HCEC 1CT (cell line): Measurements from ENCODE around the gene IGF2BP3.

Source experiments
- DNase-seq: peaks from one replicate; pipeline ENCODE4 v3.0.0-alpha.2; 2017

IGF2BP3 gene

DNA sequence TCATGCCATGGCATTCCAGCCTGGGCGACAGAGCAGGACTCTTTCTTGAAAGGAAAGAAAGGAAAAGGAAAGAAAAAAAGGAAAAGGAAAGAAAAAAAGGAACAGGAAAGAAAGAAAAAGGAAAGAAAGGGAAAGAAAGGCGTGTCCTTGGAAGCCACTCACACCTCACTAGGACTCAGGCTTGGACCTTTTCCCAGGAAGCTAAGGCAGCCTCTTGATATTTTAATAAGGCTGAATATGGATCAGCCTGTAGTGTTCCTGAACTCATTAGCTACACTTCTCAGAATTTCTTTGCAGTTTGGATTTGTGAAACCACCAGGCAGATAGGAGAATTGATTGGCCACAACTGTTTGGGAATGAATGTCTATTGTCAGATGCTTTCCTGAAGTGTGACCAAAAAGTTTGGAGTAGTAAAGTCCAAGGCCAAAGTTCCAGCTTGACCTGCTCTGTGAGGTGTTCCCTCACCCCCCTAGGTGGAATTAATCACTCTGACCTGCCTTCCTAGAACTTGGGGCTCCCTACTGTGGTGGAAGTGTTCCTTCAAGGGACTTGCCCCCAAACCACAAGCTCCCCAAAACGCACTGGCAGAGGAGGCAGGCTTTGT is 178.2 kb downstream of the IGF2BP3 start:
- DNase-seq = no peak

DNA sequence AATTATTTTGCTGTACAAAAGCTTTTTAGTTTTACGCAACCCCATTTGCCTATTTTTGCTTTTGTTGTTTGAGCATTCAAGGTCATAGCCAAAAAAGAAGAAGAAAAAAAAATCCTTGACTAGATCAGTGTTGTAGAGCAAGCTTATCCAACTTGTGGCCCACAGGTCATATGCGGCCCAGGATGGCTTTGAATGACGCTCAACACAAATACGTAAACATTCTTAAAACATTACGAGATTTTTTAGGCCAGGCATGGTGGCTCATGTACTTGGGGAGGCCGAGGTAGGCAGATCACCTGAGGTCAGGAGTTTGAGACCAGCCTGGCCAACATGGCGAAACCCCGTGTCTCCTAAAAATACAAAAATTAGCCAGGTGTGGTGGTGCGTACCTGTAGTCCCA is 179.3 kb downstream of the IGF2BP3 start:
- DNase-seq = no peak

DNA sequence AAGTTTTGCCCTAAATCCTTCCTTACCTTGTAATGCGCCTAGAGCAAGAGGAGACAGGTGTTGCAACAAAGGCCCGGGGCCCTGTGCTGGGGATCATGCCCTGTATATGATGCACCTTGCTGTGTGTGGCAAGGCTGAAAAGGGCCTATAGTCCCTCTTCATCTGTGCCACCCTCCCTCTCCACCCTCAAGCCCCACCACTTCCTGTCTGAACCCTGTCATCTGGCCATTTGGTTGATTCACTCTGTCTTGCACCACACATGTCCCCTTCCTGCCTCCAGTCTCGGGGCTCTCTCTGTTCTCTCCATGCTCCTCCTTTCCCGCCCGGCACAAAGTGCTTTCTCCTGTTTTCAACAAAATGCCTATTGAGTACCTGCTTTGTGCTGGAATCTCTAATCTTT is 182.7 kb downstream of the IGF2BP3 start:
- no peak for DNase-seq

DNA sequence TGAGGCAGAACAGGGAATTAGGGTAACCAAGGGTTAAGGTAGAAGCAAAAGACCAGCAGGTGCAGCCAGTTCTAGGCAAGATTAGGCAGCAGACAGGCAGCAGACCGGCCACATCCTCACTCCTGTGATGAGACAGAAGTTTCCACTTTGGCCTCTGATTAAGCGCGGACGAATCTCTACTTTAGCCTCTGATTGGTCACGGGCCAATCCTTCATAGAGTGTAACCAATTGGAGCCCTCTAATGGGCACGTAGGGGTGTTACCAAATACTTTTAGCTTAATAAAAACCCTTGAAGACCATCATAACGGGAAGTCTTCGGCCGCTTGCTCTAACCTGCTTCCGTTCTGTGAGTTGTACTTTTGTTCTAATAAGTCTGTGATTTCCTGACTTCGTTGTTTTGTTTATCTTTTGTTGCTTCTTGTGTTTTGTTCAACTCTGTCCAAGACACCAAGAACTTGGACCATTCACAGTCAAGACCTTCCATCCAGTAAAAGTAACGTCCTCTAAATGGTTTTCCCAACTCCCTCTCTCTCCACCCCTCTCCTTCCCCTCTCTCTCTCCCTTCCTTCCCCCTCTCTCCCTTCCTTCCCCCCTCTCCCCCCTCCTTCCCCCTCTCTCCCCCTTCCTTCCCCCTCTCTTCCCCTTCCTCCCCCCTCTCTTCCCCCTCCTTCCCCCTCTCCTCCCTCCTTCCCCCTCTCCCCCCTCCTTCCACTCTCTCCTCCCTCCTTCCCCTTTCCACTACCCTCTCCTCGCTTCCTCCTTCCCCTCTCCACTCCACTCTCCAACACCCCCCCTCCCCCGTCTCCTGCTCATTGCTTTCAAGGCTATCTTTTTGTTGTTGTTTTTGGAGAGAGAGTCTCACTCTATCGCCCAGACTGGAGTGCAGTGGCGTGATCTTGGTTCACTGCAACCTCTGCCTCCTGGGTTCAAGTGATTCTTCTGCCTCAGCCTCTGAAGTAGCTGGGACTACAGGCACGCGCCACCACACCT is 184.3 kb downstream of the IGF2BP3 start:
- no peak for DNase-seq

DNA sequence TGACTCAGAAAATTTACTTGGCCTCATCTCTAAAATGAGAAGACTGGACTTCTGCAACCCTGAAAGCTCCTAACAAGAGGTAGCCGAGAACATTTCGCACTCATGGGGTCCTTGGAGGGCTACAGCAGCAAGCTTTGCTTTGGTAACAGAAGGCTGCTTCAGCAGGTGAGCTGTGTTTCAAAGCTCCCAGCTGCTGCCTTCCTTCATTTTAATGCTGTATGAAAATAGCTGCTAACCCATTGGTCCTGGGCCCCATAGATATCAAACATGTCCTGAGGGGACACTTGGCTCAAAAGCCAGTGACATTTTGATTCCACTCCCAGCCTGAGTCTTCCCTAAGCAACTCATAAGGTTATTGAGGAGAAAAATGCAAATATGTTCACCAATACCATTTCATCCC is 185.4 kb downstream of the IGF2BP3 start:
- no peak for DNase-seq

DNA sequence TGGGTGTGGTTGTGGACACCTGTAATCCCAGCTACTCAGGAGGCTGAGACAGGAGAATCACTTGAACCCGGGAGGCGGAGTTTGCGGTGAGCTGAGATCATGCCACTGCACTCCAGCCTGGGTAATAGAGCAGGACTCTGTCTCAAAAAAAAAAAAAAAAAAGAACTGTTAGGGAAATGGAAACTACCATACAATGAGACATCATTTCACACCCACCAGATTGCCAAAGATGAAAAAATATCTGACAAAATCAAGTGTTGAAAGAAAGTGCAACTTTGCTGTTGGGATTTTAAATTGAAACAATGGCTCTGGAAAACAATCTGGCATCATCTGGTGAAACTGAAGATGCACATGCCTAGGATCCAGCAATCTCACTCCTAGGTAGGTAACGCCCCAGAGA is 187.2 kb downstream of the IGF2BP3 start:
- DNase-seq = no peak

DNA sequence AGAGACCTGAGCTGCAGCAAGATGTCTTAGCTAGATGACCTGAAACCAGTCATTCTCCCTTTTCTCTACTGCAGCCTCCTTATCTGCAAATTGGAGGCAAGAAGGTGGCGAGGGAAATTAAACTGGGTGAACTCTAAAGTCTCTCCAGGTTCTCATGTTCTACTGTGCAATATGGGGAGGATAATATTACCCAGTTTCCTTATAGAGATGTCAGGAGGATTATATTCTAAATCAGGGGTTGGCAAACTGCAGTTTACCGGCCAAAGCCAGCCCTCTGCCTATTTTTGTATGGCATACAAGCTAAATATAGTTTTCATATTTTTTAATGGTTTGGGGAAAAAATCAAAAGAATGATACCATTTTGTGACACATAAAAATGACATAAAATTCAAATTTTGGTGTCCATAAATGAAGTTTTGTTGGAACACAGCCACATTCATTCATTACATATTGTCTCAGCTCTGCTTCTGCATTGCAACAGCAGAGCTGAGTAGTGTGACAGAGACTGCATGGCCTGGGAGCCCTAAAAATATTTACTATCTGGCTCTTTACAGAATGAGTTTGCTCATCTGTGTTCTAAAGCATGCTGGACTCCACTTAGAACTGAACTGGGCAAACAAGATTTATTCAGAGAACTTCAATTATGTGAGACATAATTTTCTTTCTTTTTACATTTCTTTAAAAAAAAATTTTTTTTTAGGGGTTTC is 190.3 kb downstream of the IGF2BP3 start:
- no peak for DNase-seq

DNA sequence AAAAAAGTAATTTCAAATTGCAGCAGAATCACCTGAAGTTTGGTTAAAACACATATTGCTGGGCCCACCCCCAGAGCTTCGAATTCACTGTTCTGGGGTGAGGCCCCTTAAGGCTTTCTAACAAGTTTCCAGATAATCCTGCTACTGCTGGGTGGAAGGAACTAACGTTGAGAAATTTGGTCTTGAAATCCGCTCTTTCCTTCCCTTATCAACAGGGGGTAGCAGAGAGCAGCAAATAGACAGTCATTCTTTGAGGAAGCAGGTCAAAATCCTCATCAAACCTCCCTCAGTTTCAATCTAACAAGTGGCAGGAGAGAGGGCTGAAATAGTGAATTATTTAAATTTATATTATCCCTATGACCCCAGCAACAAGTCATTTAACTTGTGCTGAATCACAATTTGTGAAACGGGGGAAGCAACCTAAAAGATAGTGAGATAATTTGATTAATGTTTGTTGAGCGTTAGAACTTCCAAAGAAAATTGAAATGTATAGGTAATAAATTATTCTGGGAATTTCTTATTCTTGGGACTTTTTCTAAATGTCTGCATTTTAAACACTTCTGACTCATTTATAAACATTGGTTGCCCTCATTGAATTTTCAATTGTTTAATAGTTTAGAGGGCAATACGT is 192.8 kb downstream of the IGF2BP3 start:
- DNase-seq = peak; percentile 56

DNA sequence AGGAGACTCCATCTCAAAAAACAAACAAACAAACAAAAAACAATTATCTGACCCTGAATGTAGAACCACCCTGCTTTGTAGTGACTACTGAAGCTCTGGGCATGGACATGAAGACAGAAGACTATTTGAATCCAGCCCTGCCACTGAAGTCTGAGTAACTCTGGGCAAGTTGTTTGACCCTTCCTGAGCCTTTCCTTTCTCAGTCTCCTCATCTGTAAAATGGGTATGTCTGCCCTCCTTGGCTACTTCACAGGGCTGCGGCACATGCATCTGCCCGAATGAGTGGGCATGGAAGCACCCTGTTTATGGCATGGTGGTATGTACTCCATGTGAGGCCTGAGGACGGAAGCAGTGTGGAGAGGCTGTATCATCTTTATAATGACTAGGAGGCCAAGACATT is 193.3 kb downstream of the IGF2BP3 start:
- DNase-seq = no peak

DNA sequence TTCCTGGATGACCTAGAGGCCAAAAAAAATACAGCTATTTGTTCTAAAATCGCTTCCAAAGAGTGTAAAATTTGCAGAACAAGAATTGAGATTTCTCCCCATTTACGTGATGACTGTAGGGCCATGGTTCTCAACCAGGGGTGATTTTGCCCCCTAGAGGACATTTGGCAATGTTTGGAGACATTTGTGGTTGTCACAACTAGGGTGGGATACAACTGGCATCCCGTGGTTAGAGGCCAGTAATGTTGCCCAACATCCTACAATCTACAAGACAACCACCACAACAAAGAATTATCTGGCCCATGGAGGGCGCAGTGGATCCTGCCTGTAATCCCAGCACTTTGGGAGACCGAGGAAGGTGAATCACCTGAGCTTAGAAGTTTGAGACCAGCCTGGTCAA is 193.9 kb downstream of the IGF2BP3 start:
- no peak for DNase-seq

DNA sequence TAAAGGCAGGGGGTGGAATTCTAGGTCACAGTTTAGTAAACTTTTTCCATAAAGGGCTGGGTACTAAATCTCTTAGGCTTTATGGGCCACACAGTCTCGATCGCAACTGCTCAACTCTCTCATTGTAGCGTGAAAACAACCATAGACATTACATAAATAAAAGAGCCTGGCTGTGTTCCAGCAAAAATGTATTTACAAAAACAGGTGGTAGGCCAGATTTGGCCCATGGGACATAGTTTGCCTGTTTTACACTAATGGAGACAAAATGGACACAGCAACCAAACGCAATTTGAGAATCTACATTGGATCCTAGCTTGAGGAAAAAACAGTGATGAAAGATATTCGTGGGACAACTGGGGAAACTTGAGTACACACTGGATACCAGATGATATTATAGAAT is 194.4 kb downstream of the IGF2BP3 start:
- no peak for DNase-seq

DNA sequence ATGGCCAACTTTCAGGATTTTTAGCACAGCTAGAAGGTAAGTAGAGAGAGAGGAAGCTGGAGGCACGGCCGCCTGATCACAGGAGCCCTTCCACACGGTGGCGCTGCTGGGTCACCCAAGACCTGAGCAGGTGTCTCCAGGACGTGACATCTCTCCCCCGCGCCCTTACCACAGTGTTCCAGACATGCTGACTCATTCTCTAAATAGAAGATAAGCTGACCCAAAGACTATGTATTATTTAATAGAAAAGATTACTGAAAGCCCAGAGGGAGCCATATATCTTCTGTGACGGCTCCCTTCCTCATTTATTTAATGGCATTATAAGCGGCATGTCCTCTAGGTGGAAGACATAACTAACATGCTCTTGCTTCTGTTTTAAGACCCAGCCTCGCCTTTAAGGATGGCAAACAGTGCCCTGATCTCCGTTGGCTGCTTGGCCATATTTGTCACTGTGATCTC is 197.1 kb downstream of the IGF2BP3 start:
- peak; percentile 72 for DNase-seq

DNA sequence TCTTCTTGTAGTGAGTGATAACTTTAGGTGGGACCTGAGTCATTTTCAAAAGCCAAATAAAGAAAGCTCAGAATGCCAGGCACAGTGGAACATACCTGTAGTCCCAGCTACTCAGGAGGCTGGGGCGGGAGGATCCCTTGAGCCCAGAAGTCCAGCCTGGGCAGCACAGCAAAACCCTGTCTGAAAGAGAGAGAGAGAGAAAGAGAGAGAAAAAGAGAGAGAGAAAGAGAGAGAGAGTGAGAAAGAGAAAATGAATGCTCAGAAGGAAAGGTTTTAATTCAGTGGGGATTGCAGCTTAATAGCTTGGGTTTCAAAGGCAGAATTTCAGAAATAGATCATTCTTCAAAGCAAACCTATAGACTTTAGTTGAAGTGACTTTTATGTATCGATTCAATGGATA is 198.0 kb downstream of the IGF2BP3 start:
- no peak for DNase-seq

DNA sequence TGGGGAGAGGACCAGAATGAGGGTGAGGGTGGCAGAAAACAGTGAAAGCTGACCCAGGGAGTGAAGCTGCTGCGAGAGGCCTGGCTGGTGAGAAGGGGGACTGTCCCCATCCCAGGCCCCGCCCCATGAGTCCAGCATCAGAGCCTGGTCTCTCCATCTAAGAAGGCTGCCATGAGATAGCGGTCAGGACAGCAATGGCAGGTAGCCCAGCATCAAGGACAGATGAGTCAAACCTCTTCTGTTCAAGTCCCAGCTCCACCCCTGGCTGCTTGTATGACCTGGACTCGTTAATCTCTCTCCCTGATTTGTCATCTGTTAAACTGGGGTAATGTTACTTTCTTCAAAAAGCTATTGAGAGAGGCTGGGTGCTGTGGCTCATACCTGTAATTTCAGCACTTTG is 201.5 kb downstream of the IGF2BP3 start:
- DNase-seq = no peak

DNA sequence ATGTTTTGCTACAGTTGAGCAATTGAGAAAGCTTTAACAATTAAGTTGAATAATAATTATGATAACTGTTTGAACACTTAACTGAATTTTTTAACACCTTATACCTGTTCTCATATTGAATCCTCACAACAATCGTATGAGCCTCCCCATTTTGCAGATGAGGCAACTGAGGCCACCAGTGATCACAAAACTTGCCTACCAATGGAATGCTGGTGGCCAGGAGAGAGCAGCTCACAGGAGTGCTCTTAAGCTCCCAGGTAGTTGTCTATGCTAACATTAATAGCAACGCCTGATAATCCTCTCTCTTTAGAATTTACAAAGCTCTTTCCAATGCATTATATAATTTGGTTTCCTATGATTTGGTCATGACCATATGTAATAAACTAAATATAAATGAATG is 202.1 kb downstream of the IGF2BP3 start:
- no peak for DNase-seq

DNA sequence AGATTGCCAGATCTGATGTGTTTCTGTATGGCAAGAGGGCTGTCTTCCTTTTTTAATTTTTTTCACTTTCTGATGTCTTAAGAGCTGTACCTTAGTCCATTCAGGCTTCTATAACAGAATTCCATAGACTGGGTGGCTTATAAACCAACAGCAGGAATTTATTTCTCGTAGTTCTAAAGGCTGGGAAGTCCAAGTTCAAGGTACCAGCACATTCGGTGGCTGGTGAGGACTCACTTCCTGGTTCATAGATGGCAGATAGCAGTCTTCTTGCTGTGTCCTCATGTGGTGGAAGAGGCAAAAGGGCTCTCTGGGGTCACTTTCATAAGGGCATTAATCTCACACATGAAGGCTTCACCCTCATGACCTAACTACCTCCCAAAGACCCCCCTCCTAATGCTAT is 202.9 kb downstream of the IGF2BP3 start:
- no peak for DNase-seq

DNA sequence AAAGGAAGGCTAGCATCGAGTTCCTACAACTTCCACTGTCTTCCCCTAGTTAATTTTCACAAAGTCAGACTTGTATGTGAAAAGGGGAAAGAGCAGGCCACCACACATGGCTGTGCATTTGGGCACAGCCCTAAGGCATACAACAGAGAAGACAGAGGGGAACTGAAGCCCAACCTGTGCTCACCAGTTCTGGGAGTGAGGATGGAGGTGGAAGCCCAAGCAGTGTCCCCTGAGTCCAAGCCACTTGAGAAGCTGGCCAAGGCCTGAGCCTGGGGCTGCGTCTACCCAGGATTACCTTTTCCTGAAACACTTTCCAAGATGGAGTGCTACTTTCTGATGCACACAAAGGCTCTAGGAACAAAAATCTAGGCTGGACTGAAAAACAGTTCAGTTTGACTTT is 203.4 kb downstream of the IGF2BP3 start:
- DNase-seq = no peak

DNA sequence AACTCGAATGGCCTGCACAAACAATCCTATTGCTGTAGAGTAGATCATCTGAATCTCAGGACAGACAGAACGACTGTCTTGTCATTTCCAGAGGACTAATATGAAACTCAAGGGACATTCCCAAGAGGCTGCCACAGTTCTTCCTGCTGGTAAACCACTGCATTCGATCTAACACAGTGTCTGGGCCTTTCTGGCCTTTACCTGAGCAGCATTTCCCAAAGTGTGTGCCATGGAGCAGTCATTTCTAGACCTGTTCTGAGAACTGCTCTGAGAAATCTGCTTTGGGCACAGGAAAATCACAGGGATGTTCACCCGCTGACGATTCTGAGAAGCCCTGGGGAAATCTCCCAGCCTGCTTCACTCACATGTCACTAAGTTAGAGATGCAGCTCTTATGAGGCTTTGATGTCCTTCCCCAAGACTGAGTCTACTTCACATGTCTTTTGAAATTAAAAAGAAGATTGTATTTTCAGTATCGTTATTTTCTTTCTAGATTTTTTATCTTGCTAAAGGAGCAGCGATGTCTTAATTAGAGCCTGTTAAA is 205.3 kb downstream of the IGF2BP3 start:
- no peak for DNase-seq

DNA sequence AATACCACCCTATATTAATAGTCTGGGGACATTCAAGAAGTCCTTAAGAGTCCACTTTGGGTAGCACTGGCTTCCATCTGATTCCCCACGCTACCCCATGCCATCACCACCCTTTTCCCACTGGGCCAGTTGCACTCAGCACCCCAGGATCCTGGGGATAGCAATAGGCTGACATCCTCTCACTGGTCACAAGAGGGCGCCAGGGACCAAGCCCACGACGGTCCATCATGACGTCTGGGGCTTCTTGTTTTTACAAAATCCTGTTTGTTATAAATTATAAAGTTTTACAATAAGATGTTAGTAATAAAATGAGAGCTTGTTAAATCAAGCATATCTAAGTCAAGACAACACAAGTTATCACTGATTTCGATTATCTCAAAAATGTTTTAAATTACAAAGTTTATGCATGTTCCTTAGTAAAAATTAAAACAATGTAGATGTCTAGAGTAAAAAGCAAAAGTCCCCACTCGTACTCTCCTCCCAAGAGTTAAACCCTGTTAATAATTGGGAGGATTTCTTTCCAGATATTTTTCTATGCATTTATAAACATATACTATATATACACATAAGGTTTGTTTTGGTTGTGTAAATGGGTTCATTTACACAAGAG is 208.3 kb downstream of the IGF2BP3 start:
- DNase-seq = peak; percentile 61

DNA sequence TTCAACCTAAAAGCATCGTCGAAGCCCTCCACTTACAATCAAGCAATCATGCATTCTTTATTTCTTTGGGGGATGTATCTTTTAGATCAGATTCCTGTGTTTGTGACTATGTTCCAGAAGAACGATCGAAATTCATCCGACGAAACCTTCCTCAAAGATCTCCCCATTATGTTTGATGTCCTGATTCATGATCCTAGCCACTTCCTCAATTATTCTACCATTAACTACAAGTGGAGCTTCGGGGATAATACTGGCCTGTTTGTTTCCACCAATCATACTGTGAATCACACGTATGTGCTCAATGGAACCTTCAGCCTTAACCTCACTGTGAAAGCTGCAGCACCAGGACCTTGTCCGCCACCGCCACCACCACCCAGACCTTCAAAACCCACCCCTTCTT is 209.9 kb downstream of the IGF2BP3 start:
- DNase-seq = no peak
